HG03175 (cell line): ENCODE results near the gene TMEM150A.
"Not testable (repeated sequence)": the region's sequence is repeated elsewhere in the genome, so short reads cannot be mapped to it uniquely, and the experiment has no call there.

Source experiments
- ATAC-seq: cut with Tn5 transposase; IDR thresholded peaks from one replicate; pipeline ENCODE4 v1.9.1; 2021; ENCODE audit warnings: mild to moderate bottlenecking, moderate library complexity; ENCODE audit not compliant: unreplicated experiment

TMEM150A gene

GRCh38 chr2:85602476-85603234 is at the start of gene TMEM150A:
Gene TMEM150A (minus strand): TSS chr2:85602698. CDS start chr2:85601948, 750 bp downstream.
- peak; percentile 97 for ATAC-seq

GRCh38 chr2:85652056-85652455 is 49.6 kb upstream of the TMEM150A start:
- no peak for ATAC-seq

GRCh38 chr2:85651097-85651496 is 48.6 kb upstream of the TMEM150A start:
- ATAC-seq, result no peak

GRCh38 chr2:85650456-85650855 is 48.0 kb upstream of the TMEM150A start:
- ATAC-seq, result no peak

GRCh38 chr2:85649201-85650190 is 47.0 kb upstream of the TMEM150A start:
- ATAC-seq, result no peak

- no peak for ATAC-seq
Measured at GRCh38 chr2:85648619-85649018, 46.1 kb upstream of the TMEM150A start.

- ATAC-seq, result no peak
Measured at GRCh38 chr2:85647823-85648526, 45.5 kb upstream of the TMEM150A start.

GRCh38 chr2:85646166-85646565 is 43.7 kb upstream of the TMEM150A start:
- no peak for ATAC-seq

GRCh38 chr2:85644909-85645308 is 42.4 kb upstream of the TMEM150A start:
- ATAC-seq, result no peak

GRCh38 chr2:85642725-85643124 is 40.2 kb upstream of the TMEM150A start:
- ATAC-seq, result no peak

GRCh38 chr2:85635636-85636035 is 33.1 kb upstream of the TMEM150A start:
- no peak for ATAC-seq

- ATAC-seq, result no peak
Measured at GRCh38 chr2:85635011-85635410, 32.5 kb upstream of the TMEM150A start.

- ATAC-seq, result no peak
Measured at GRCh38 chr2:85631316-85631715, 28.8 kb upstream of the TMEM150A start.

GRCh38 chr2:85628658-85629057 is 26.2 kb upstream of the TMEM150A start:
- ATAC-seq, result no peak

- ATAC-seq, result no peak
Measured at GRCh38 chr2:85623991-85624390, 21.5 kb upstream of the TMEM150A start.

- ATAC-seq, result no peak
Measured at GRCh38 chr2:85621338-85621737, 18.8 kb upstream of the TMEM150A start.

GRCh38 chr2:85619617-85620016 is 17.1 kb upstream of the TMEM150A start:
- ATAC-seq, result no peak

- ATAC-seq, result not testable (repeated sequence)
Measured at GRCh38 chr2:85617723-85618122, 15.2 kb upstream of the TMEM150A start.

- ATAC-seq, result no peak
Measured at GRCh38 chr2:85615413-85615728, 12.9 kb upstream of the TMEM150A start.

- not testable (repeated sequence) for ATAC-seq
Measured at GRCh38 chr2:85614757-85615156, 12.3 kb upstream of the TMEM150A start.
